RWPE1 (cell line): ENCODE results near the gene SLC25A44.
A peak's percentile ranks its signal among the peaks of the same experiment; 100 is the strongest.

Source experiments
- CTCF ChIA-PET: fragments of 350-600 bp; sonication (Branson Sonifier 250); formaldehyde crosslinking; extraction: SDS; loops from one replicate; lab custom pipeline; 2021; lab: Yijun Ruan, JAX
- POLR2A ChIA-PET: fragments of 400-600 bp; formaldehyde crosslinking; extraction: SDS; loops from one replicate; lab custom pipeline; 2020; ENCODE audit warnings: antibody characterized with exemption; ENCODE audit not compliant: low non-redundant PET; lab: Yijun Ruan, JAX
- DNase-seq: peaks from one replicate; pipeline ENCODE4 v3.0.0; 2012; ENCODE audit warnings: low spot score
- H3K27ac ChIP-seq: fragments of 450-650 bp; 2 replicates; pipeline ENCODE4 v1.5.1; 2017
- TF ChIP-seq, protein P1 (sequence below): fragments of 450-650 bp; conservative IDR thresholded peaks from 2 replicates; pipeline ENCODE4 v1.5.1; 2017; ENCODE audit warnings: low read depth, mild to moderate bottlenecking

SLC25A44 gene

DNA sequence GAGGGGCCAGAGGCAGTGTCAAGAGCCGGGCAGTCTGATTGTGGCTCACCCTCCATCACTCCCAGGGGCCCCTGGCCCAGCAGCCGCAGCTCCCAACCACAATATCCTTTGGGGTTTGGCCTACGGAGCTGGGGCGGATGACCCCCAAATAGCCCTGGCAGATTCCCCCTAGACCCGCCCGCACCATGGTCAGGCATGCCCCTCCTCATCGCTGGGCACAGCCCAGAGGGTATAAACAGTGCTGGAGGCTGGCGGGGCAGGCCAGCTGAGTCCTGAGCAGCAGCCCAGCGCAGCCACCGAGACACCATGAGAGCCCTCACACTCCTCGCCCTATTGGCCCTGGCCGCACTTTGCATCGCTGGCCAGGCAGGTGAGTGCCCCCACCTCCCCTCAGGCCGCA, 48.0 kb downstream of the SLC25A44 start, which contains the start of gene BGLAP:
BGLAP (plus strand) TSS at position 259 of the 400 bp plus-strand sequence; CDS start at position 307, 48 bp downstream.
- TF ChIP-seq, protein P1, sequence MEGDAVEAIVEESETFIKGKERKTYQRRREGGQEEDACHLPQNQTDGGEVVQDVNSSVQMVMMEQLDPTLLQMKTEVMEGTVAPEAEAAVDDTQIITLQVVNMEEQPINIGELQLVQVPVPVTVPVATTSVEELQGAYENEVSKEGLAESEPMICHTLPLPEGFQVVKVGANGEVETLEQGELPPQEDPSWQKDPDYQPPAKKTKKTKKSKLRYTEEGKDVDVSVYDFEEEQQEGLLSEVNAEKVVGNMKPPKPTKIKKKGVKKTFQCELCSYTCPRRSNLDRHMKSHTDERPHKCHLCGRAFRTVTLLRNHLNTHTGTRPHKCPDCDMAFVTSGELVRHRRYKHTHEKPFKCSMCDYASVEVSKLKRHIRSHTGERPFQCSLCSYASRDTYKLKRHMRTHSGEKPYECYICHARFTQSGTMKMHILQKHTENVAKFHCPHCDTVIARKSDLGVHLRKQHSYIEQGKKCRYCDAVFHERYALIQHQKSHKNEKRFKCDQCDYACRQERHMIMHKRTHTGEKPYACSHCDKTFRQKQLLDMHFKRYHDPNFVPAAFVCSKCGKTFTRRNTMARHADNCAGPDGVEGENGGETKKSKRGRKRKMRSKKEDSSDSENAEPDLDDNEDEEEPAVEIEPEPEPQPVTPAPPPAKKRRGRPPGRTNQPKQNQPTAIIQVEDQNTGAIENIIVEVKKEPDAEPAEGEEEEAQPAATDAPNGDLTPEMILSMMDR: no peak
- ChIA-PET POLR2A (no interaction called here), CTCF (interaction anchor here (0.7 to 1.2 kb wide), 2 partner anchors 12 to 17 kb away, joined by 3 to 4 read pairs; no protein-coding TSS in a partner anchor)
- H3K27ac ChIP-seq: peak within 1 kb of the TSS; percentile 89
- DNase-seq: no peak

GRCh38 chr1:156242738-156243137, 48.8 kb downstream of the SLC25A44 start:
- ChIA-PET POLR2A (no interaction called here), CTCF (interaction anchor here (0.6 kb wide), 1 partner anchor 18 kb away, joined by 3 read pairs; no protein-coding TSS in a partner anchor)
- no peak for DNase-seq
- peak overlapping the region; percentile 89 for H3K27ac ChIP-seq
- TF ChIP-seq, protein P1: no peak

DNA sequence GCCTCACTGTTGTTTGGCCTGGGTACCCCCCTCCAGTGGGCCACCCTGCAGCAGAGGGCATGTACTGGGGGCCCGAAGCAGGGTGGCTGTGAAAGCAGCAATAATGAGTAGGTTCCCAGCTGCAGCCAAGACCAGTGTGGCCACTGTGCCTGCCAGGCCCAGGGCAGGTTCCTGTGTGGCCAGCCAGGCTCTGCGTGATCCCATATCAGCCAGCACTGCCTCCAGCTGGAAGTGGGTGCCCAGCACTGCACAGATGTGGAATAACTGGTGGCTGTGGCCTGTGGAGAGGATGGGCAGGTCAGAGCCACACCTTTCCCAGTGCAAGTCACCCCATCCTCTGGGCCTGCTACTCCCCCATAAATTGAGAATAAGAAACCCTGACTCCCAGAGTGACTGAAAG, 50.2 kb downstream of the SLC25A44 start:
- TF ChIP-seq, protein P1: no peak
- CTCF ChIA-PET: interaction anchor here (0.6 kb wide), 1 partner anchor 199 kb away, joined by 3 read pairs; no protein-coding TSS in a partner anchor
- POLR2A ChIA-PET: no interaction called here
- DNase-seq: no peak
- peak overlapping the region; percentile 89 for H3K27ac ChIP-seq

GRCh38 chr1:156244712-156245111, 50.8 kb downstream of the SLC25A44 start:
- CTCF ChIA-PET: interaction anchor here (0.6 kb wide), 1 partner anchor 198 kb away, joined by 3 read pairs; no protein-coding TSS in a partner anchor
- no peak overlapping the region for H3K27ac ChIP-seq
- DNase-seq: no peak
- TF ChIP-seq, protein P1: no peak
- POLR2A ChIA-PET: no interaction called here

GRCh38 chr1:156245451-156246232, 51.7 kb downstream of the SLC25A44 start:
- TF ChIP-seq, protein P1: no peak
- H3K27ac ChIP-seq: no peak overlapping the region
- CTCF ChIA-PET: interaction anchor here (0.7 kb wide), 1 partner anchor 21 kb away, joined by 3 read pairs; no protein-coding TSS in a partner anchor
- no peak for DNase-seq
- POLR2A ChIA-PET: no interaction called here

- TF ChIP-seq, protein P1: no peak
- peak overlapping the region; percentile 82 for H3K27ac ChIP-seq
- ChIA-PET POLR2A (no interaction called here), CTCF (interaction anchor here (0.7 kb wide), 1 partner anchor 21 kb away, joined by 3 read pairs; no protein-coding TSS in a partner anchor)
- no peak for DNase-seq
These were observed 52.4 kb downstream of the SLC25A44 start for GRCh38 chr1:156246241-156246780.
